Dermis blood vessel endothelial cell (primary cell): Measurements from ENCODE around the gene TLDC2. TPM values are rescaled to one million over a fixed set of nuclear protein-coding genes. Genes with fewer than 3 reads are reported as not detected.
A peak's percentile ranks its signal among the peaks of the same experiment; 100 is the strongest.
"Not testable (repeated sequence)": the region's sequence is repeated elsewhere in the genome, so short reads cannot be mapped to it uniquely, and the experiment has no call there.

Experiments
- DNase-seq: peaks from one replicate; pipeline ENCODE4 v3.0.0; 2010
- total RNA-seq: library from RNA; depleted of rRNA; stranded (reverse); fragments of >200 nt; gene quantifications from 2 replicates; pipeline ENCODE4 v1.2.3, GENCODE V29; 2014

TLDC2 gene
- total RNA-seq, 1 donor from 2014 or later: under 0.01 TPM

GRCh38 chr20:36871640-36872570, 4.0 kb upstream of the TLDC2 start:
- no peak for DNase-seq

- no peak for DNase-seq
These were observed 3.1 kb upstream of the TLDC2 start for GRCh38 chr20:36872852-36873251.

GRCh38 chr20:36873498-36874189, 2.3 kb upstream of the TLDC2 start:
- DNase-seq: no peak

- DNase-seq: not testable (repeated sequence)
These were observed 845 bp upstream of the TLDC2 start for GRCh38 chr20:36875093-36875492.

- DNase-seq: no peak
These were observed 515 bp downstream of the TLDC2 start for GRCh38 chr20:36876473-36876833.

GRCh38 chr20:36878941-36879340, 3.0 kb downstream of the TLDC2 start:
- DNase-seq: no peak

GRCh38 chr20:36880741-36881250, 4.9 kb downstream of the TLDC2 start:
- no peak for DNase-seq

- no peak for DNase-seq
These were observed 5.4 kb downstream of the TLDC2 start for GRCh38 chr20:36881331-36881730.

- DNase-seq: no peak
These were observed 6.0 kb downstream of the TLDC2 start for GRCh38 chr20:36881888-36882287.

GRCh38 chr20:36883977-36884535, 8.1 kb downstream of the TLDC2 start:
- no peak for DNase-seq

GRCh38 chr20:36885356-36885755, 9.4 kb downstream of the TLDC2 start:
- peak; percentile 30 for DNase-seq

GRCh38 chr20:36886859-36887751, 11.2 kb downstream of the TLDC2 start:
- DNase-seq: peak; percentile 85

GRCh38 chr20:36887752-36888090, 11.8 kb downstream of the TLDC2 start:
- DNase-seq: no peak

GRCh38 chr20:36888880-36889516, 13.1 kb downstream of the TLDC2 start:
- DNase-seq: no peak

GRCh38 chr20:36890586-36890985, 14.6 kb downstream of the TLDC2 start:
- no peak for DNase-seq

- no peak for DNase-seq
These were observed 15.3 kb downstream of the TLDC2 start for GRCh38 chr20:36891211-36891610.

GRCh38 chr20:36893801-36894200, 17.9 kb downstream of the TLDC2 start:
- DNase-seq: no peak

- no peak for DNase-seq
These were observed 19.1 kb downstream of the TLDC2 start for GRCh38 chr20:36895036-36895435.

GRCh38 chr20:36904690-36905089, 28.8 kb downstream of the TLDC2 start:
- DNase-seq: no peak

- not testable (repeated sequence) for DNase-seq
These were observed 29.6 kb downstream of the TLDC2 start for GRCh38 chr20:36905566-36905965.

GRCh38 chr20:36906086-36906485, 30.1 kb downstream of the TLDC2 start:
- not testable (repeated sequence) for DNase-seq

GRCh38 chr20:36908603-36909002, 32.7 kb downstream of the TLDC2 start:
- DNase-seq: no peak
